Panc1 (cell line): ENCODE data around the gene OLFML3. TPM values are rescaled to one million over a fixed set of nuclear protein-coding genes. Genes with fewer than 3 reads are reported as not detected.

Source experiments
- ATAC-seq: fragments of 200-7000 bp; cut with Tn5 transposase; 2 replicates; pipeline ENCODE4 v1.9.1; 2020; ENCODE audit warnings: mild to moderate bottlenecking, moderate library complexity
- BruUV-seq: library from RNA; stranded (reverse); fragments of 400-500 nt; replicated peaks from 2 replicates; lab custom pipeline; 2021; lab: Mats Ljungman, UMichigan
- CTCF ChIA-PET: fragments of 300-600 bp; sonication (Branson Sonifier 250); formaldehyde crosslinking; loops from one replicate; lab custom pipeline; 2022; ENCODE audit warnings: antibody characterized with exemption; lab: Charles Lee
- POLR2A ChIA-PET: fragments of 300-600 bp; sonication (Branson Sonifier 250); formaldehyde crosslinking; loops from one replicate; lab custom pipeline; 2022; ENCODE audit warnings: antibody characterized with exemption; lab: Charles Lee
- DNase-seq: peaks from one replicate; pipeline ENCODE4 v3.0.0-alpha.2; 2010; ENCODE audit warnings: low read depth, low spot score
- H3K27ac ChIP-seq: 2 replicates; pipeline ENCODE4 v1.5.1; 2011; ENCODE audit warnings: mild to moderate bottlenecking, low read length, inconsistent platforms
- H3K27me3 ChIP-seq: fragments of 200-500 bp; sonication (Bioruptor generic); 2 replicates; pipeline ENCODE4 v1.6.0; 2014; ENCODE audit warnings: low read length, inconsistent platforms; ENCODE audit not compliant: control insufficient read depth, insufficient read depth
- H3K36me3 ChIP-seq: fragments of 200-500 bp; sonication (Bioruptor generic); 2 replicates; pipeline ENCODE4 v1.5.1; 2014; ENCODE audit warnings: inconsistent platforms, mild to moderate bottlenecking, low read length, moderate library complexity; ENCODE audit not compliant: control insufficient read depth, insufficient read depth
- H3K4me1 ChIP-seq: 2 replicates; pipeline ENCODE4 v1.5.1; 2011; ENCODE audit warnings: inconsistent platforms, mild to moderate bottlenecking, low read length, moderate library complexity; ENCODE audit not compliant: control insufficient read depth, insufficient read depth
- H3K4me3 ChIP-seq, 2 experiments: 2 replicates each; pipeline ENCODE4 v1.5.1; 2011 to 2012; ENCODE audit warnings: low read depth in 2 of 2, low read length in 2 of 2, mild to moderate bottlenecking in 2 of 2, inconsistent platforms in 1 of 2, moderate library complexity in 1 of 2
- H3K9me3 ChIP-seq: fragments of 200-500 bp; sonication (Bioruptor generic); 2 replicates; pipeline ENCODE4 v1.5.1; 2014; ENCODE audit warnings: low read depth, mild to moderate bottlenecking, inconsistent platforms, low read length, moderate library complexity; ENCODE audit not compliant: control insufficient read depth, insufficient read depth
- CTCF ChIP-seq: fragments of 450-650 bp; IDR thresholded peaks from 2 replicates; pipeline ENCODE4 v1.5.1; 2017; ENCODE audit warnings: mild to moderate bottlenecking
- POLR2AphosphoS5 ChIP-seq: IDR thresholded peaks from 2 replicates; pipeline ENCODE4 v1.6.1; 2012; ENCODE audit warnings: mild to moderate bottlenecking, low read depth, low read length, moderate library complexity
- REST ChIP-seq, 2 experiments: IDR thresholded peaks; 2 replicates each; pipeline ENCODE4 v1.6.1; 2011 to 2012; ENCODE audit warnings: low read depth in 2 of 2, control low read depth in 1 of 2, low read length in 1 of 2, mild to moderate bottlenecking in 1 of 2, moderate library complexity in 1 of 2; ENCODE audit not compliant: insufficient read depth in 1 of 2
- SIN3A ChIP-seq: IDR thresholded peaks from 2 replicates; pipeline ENCODE4 v1.6.1; 2012; ENCODE audit warnings: low read depth, mild to moderate bottlenecking, low read length, moderate library complexity, borderline replicate concordance; ENCODE audit not compliant: insufficient read depth
- TCF7L2 ChIP-seq: IDR thresholded peaks from 2 replicates; pipeline ENCODE4 v1.6.1; 2011; ENCODE audit warnings: mild to moderate bottlenecking, low read depth, low read length, inconsistent platforms
- in situ Hi-C: cut with HindIII; loops from 2 replicates; pipeline ENCODE4 v1.10.0; 2016; ENCODE audit warnings: low sequenced_read_pairs, low pct_unique_long_range_greater_than_20kb
- intact Hi-C: fragments of 100-400 bp; cut with micrococcal nuclease; formaldehyde crosslinking; loops from one replicate; pipeline ENCODE4 v1.10.0; 2022; ENCODE audit not compliant: unreplicated experiment
- total RNA-seq: library from RNA; stranded (reverse); gene quantifications from one replicate; pipeline ENCODE4 v1.2.1, GENCODE V29; 2021; ENCODE audit not compliant: unreplicated experiment

OLFML3 gene
- total RNA-seq, 1 experiment from 2014 or later, result 0.15 TPM

DNA sequence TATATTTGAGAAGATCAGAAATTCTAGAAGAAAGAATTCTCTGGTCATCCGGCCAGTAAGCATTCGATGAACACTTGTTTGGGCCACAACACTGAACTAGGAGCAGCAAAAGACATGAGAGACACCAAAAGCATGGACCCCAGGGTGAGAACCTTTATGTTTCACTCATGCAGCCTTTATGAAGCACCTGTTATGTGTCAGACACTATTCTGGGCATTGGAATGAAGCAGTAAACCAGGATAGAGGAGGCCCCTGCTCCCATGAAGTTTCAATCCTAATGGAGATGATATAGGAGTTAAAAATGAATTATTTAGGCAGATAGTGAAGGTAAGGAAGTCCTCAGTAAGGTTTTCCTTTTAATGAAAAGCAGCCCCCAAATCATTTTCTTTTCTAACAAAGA lies 43.6 kb downstream of the OLFML3 start:
- Histone ChIP-seq H3K36me3 (no peaks in the 10 kb centered on the region), H3K27ac (no peak overlapping the region), H3K4me1 (no peaks in the 10 kb centered on the region), H3K4me3 (no peak overlapping the region), H3K9me3 (no peaks in the 10 kb centered on the region), H3K27me3 (no peaks in the 10 kb centered on the region)
- CTCF ChIA-PET, result no interaction called here
- no TSS peak for BruUV-seq
- intact Hi-C loops, result no loop called here
- POLR2A ChIA-PET, result no interaction called here
- ATAC-seq, result no peak
- TF ChIP-seq CTCF (no peak), SIN3A (no peak), REST (IDR thresholded peaks at IDR 0.05; ENCODE audit: insufficient read depth in 1 of 2, low read depth in 2 of 2, low read length in 1 of 2) (no peak), POLR2AphosphoS5 (no peak), TCF7L2 (no peak)
- no peak for DNase-seq
- in situ Hi-C loops, result no loop called here

- CTCF ChIA-PET, result no interaction called here
- DNase-seq (no peak), ATAC-seq (no peak)
- intact Hi-C loops (no loop called here), in situ Hi-C loops (no loop called here)
- Histone ChIP-seq H3K27ac (no peak overlapping the region), H3K4me3 (no peak overlapping the region), H3K4me1 (no peaks in the 10 kb centered on the region), H3K27me3 (no peaks in the 10 kb centered on the region), H3K36me3 (no peaks in the 10 kb centered on the region), H3K9me3 (no peaks in the 10 kb centered on the region)
- POLR2A ChIA-PET, result interaction anchor here (0.6 kb wide), 1 partner anchor 14 kb away, joined by 3 read pairs; no protein-coding TSS in a partner anchor
- no TSS peak for BruUV-seq
- TF ChIP-seq REST (IDR thresholded peaks at IDR 0.05; ENCODE audit: insufficient read depth in 1 of 2, low read depth in 2 of 2, low read length in 1 of 2) (no peak), TCF7L2 (no peak), SIN3A (no peak), CTCF (no peak), POLR2AphosphoS5 (no peak)
These were observed 44.1 kb downstream of the OLFML3 start for GRCh38 chr1:114023377-114023776.
